Endodermal cell (in vitro differentiated cells): ENCODE measurements around the gene VWA3A. TPM values are rescaled to one million over a fixed set of nuclear protein-coding genes. Genes with fewer than 3 reads are reported as not detected.

Source experiments
- DNase-seq: peaks from one replicate; pipeline ENCODE4 v3.0.0-alpha.2; 2017
- H3K27ac ChIP-seq: 2 replicates; pipeline ENCODE4 v1.5.1; 2013; ENCODE audit warnings: mild to moderate bottlenecking, low read depth, low read length, moderate library complexity
- H3K27me3 ChIP-seq: 2 replicates; pipeline ENCODE4 v1.6.1; 2013; ENCODE audit warnings: mild to moderate bottlenecking, low read length, moderate library complexity; ENCODE audit not compliant: insufficient read depth, control insufficient read depth, poor library complexity, severe bottlenecking
- H3K36me3 ChIP-seq: 2 replicates; pipeline ENCODE4 v1.7.0; 2013; ENCODE audit warnings: mild to moderate bottlenecking, low read length, moderate library complexity; ENCODE audit not compliant: control insufficient read depth, insufficient read depth
- H3K4me1 ChIP-seq: one replicate; pipeline ENCODE4 v1.7.0; 2013; ENCODE audit warnings: low read length; ENCODE audit not compliant: control insufficient read depth, insufficient read depth
- H3K4me3 ChIP-seq: 2 replicates; pipeline ENCODE4 v1.5.1; 2013; ENCODE audit warnings: mild to moderate bottlenecking, low read length, moderate library complexity
- H3K9ac ChIP-seq: 2 replicates; pipeline ENCODE4 v1.6.1; 2013; ENCODE audit warnings: mild to moderate bottlenecking, low read length, moderate library complexity; ENCODE audit not compliant: poor library complexity, severe bottlenecking; ENCODE audit errors: extremely low read depth
- H3K9me3 ChIP-seq: 2 replicates; pipeline ENCODE4 v1.6.1; 2013; ENCODE audit warnings: mild to moderate bottlenecking, low read length, moderate library complexity; ENCODE audit not compliant: control insufficient read depth
- H3K27ac Mint-ChIP-seq: 2 replicates; pipeline ENCODE4 v1.8.0; 2020; ENCODE audit warnings: mixed read lengths
- H3K27me3 Mint-ChIP-seq: 2 replicates; pipeline ENCODE4 v1.8.0; 2021; ENCODE audit warnings: mild to moderate bottlenecking, mixed read lengths; ENCODE audit not compliant: insufficient read depth
- H3K36me3 Mint-ChIP-seq: 2 replicates; pipeline ENCODE4 v1.8.0; 2020; ENCODE audit warnings: low read depth, mixed read lengths
- H3K4me1 Mint-ChIP-seq: 2 replicates; pipeline ENCODE4 v1.8.0; 2020; ENCODE audit warnings: mixed read lengths
- H3K4me3 Mint-ChIP-seq: 2 replicates; pipeline ENCODE4 v1.8.0; 2020; ENCODE audit warnings: mild to moderate bottlenecking, moderate library complexity, mixed read lengths
- H3K9me3 Mint-ChIP-seq: 2 replicates; pipeline ENCODE4 v1.8.0; 2020; ENCODE audit warnings: mild to moderate bottlenecking, mixed read lengths
- CTCF ChIP-seq: fragments of 200-600 bp; sonication (generic); conservative IDR thresholded peaks from 2 replicates; pipeline ENCODE4 v1.5.0; 2021; ENCODE audit warnings: antibody characterized with exemption, mild to moderate bottlenecking
- WGBS, 2 experiments: methylation state at CpG; one replicate each; pipeline versions ENCODE4 v1.1.5 to v1.1.7; 2013; ENCODE audit warnings: missing lambda C conversion rate in 2 of 2, mixed read lengths in 1 of 2; ENCODE audit not compliant: insufficient coverage in 1 of 2, insufficient read length in 1 of 2; 5-methylcytosine and 5-hydroxymethylcytosine counted together
- total RNA-seq, 2 donors: library from RNA; stranded (reverse); fragmentation: NEBNext Ultra II Directional in 1 of 2; extraction: Animal tissue kit (Norgen Biotek cat#: 25700) in 1 of 2; gene quantifications; 2 replicates in 1 of 2; 3 replicates in 1 of 2; pipeline ENCODE4 v1.2.1, GENCODE V29; 2021

Gene VWA3A
- total RNA-seq, 2 donors from 2014 or later = 0.18 to 0.40 TPM

GRCh38 chr16:22091721-22092120, 620 bp upstream of the VWA3A start:
- Mint-ChIP-seq H3K27ac (peak overlapping the region; percentile 79), H3K36me3 (no peaks in the 10 kb centered on the region), H3K4me3 (no peak overlapping the region), H3K9me3 (no peaks in the 10 kb centered on the region), H3K4me1 (peaks cover 15% of the 10 kb centered on the region), H3K27me3 (no peaks in the 10 kb centered on the region)
- Histone ChIP-seq H3K27ac (peak overlapping the region; percentile 0), H3K9me3 (no peaks in the 10 kb centered on the region), H3K36me3 (no peaks in the 10 kb centered on the region), H3K4me3 (peak overlapping the region; percentile 31), H3K27me3 (no peaks in the 10 kb centered on the region), H3K9ac (peak overlapping the region; percentile 48), H3K4me1 (peaks cover 5% of the 10 kb centered on the region)
- TF ChIP-seq CTCF = no peak
- DNase-seq = no peak
- WGBS, 2 experiments = 85 to 93% methylated on average over 3 of the region's 3 CpGs

GRCh38 chr16:22093331-22093730, 990 bp downstream of the VWA3A start:
- H3K9me3 ChIP-seq = no peaks in the 10 kb centered on the region
- DNase-seq = no peak
- Mint-ChIP-seq H3K27me3 (peaks cover 3% of the 10 kb centered on the region), H3K4me1 (peaks cover 15% of the 10 kb centered on the region), H3K27ac (no peak overlapping the region), H3K9me3 (no peaks in the 10 kb centered on the region), H3K36me3 (no peaks in the 10 kb centered on the region), H3K4me3 (no peak overlapping the region)
- H3K36me3 ChIP-seq = no peaks in the 10 kb centered on the region
- H3K4me1 ChIP-seq = peaks cover 5% of the 10 kb centered on the region
- WGBS, 2 experiments = 98 to 100% methylated on average over 1 to 3 of the region's 3 CpGs
- H3K9ac ChIP-seq = no peak overlapping the region
- no peak overlapping the region for H3K4me3 ChIP-seq
- TF ChIP-seq CTCF = no peak
- H3K27me3 ChIP-seq = no peaks in the 10 kb centered on the region
- no peak overlapping the region for H3K27ac ChIP-seq

GRCh38 chr16:22093996-22094395, 1.7 kb downstream of the VWA3A start:
- no peak for DNase-seq
- H3K27ac ChIP-seq = no peak overlapping the region
- no peak overlapping the region for H3K9ac ChIP-seq
- 79 to 100% methylated on average over 1 to 3 of the region's 3 CpGs for WGBS, 2 experiments
- no peak overlapping the region for H3K4me3 Mint-ChIP-seq
- no peak overlapping the region for H3K27ac Mint-ChIP-seq
- H3K9me3 ChIP-seq = no peaks in the 10 kb centered on the region
- H3K27me3 ChIP-seq = no peaks in the 10 kb centered on the region
- peaks cover 5% of the 10 kb centered on the region for H3K4me1 ChIP-seq
- H3K4me1 Mint-ChIP-seq = peaks cover 15% of the 10 kb centered on the region
- H3K4me3 ChIP-seq = no peak overlapping the region
- peaks cover 3% of the 10 kb centered on the region for H3K27me3 Mint-ChIP-seq
- H3K36me3 ChIP-seq = no peaks in the 10 kb centered on the region
- TF ChIP-seq CTCF = no peak
- H3K9me3 Mint-ChIP-seq = no peaks in the 10 kb centered on the region
- H3K36me3 Mint-ChIP-seq = no peaks in the 10 kb centered on the region
